ENCODE results near the gene ZFYVE1. TPM values are rescaled to one million over a fixed set of nuclear protein-coding genes. Genes with fewer than 3 reads are reported as not detected.
A peak's percentile ranks its signal among the peaks of the same experiment; 100 is the strongest.

The ZFYVE1 gene
- total RNA-seq, 1 experiment from 2014 or later = 13.0 TPM

GRCh38 chr14:72946491-72946890, 80.4 kb downstream of the ZFYVE1 start:
- intact Hi-C loops (cut with micrococcal nuclease) = loop anchor here (1.0 kb wide), 1 partner anchor 52 kb away; the partner anchor contains the start of gene DPF3
- Histone ChIP-seq H3K4me2 (ENCODE audit: low read length) (peak overlapping the region; percentile 55), H3K36me3 (ENCODE audit: low read depth, low read length) (peaks cover 23% of the 10 kb centered on the region; the same call in 1 of the 2 replicates), H3K27me3 (ENCODE audit: low read length) (no peaks in the 10 kb centered on the region), H3K4me1 (ENCODE audit: insufficient read depth, low read length) (peaks cover 17% of the 10 kb centered on the region), H3K9me3 (ENCODE audit: low read length) (no peaks in the 10 kb centered on the region), H3K4me3 (ENCODE audit: low read length) (no peak overlapping the region), H3K9me2 (replicated peaks; ENCODE audit: low read length) (no peaks in the 10 kb centered on the region), H3K9ac (ENCODE audit: low read length) (peak overlapping the region; percentile 9; the same call in 1 of the 2 replicates), H4K20me1 (ENCODE audit: low read length) (no peaks in the 10 kb centered on the region), H3F3A (ENCODE audit: low read length, unreplicated experiment) (no peaks in the 10 kb centered on the region), H3K27ac (ENCODE audit: low read length) (peak overlapping the region; percentile 49), H3K79me2 (ENCODE audit: low read length) (no peaks in the 10 kb centered on the region), H2AFZ (ENCODE audit: low read length) (0 out of 2 replicates have a peak overlapping the region, but pooled peaks have one; percentile 14)
- POLR2A ChIA-PET (ENCODE audit: unreplicated experiment) = interaction anchor here (0.6 to 1.0 kb wide), 2 partner anchors 25 to 80 kb away, joined by 3 read pairs; partner anchors contain the start of gene ZFYVE1
- TF ChIP-seq CTCF (conservative IDR thresholded peaks at IDR 0.05; ENCODE audit: low read depth, low read length) (no peak), EZH2 (IDR thresholded peaks at IDR 0.05; ENCODE audit: low read length, unreplicated experiment) (no peak), EZH2phosphoT487 (IDR thresholded peaks at IDR 0.05; ENCODE audit: borderline replicate concordance, low read length) (no peak)
- ATAC-seq (peak; percentile 97), DNase-seq (peak; percentile 82)
- no TSS peak for BruUV-seq (replicated peaks)
- CTCF ChIA-PET = interaction anchor here (0.6 to 1.1 kb wide), 5 partner anchors 16 to 433 kb away, joined by 3 to 12 read pairs (median 3); no protein-coding TSS in a partner anchor

- H3K9me2 ChIP-seq (replicated peaks; ENCODE audit: low read length) = no peaks in the 10 kb centered on the region
- no peaks in the 10 kb centered on the region for H4K20me1 ChIP-seq (ENCODE audit: low read length)
- no peak overlapping the region for H3K9ac ChIP-seq (ENCODE audit: low read length)
- CTCF ChIA-PET = no interaction called here
- H3K27ac ChIP-seq (ENCODE audit: low read length) = no peak overlapping the region
- H3F3A ChIP-seq (ENCODE audit: low read length, unreplicated experiment) = no peaks in the 10 kb centered on the region
- POLR2A ChIA-PET (ENCODE audit: unreplicated experiment) = no interaction called here
- H3K4me3 ChIP-seq (ENCODE audit: low read length) = no peak overlapping the region
- TF ChIP-seq EZH2 (IDR thresholded peaks at IDR 0.05; ENCODE audit: low read length, unreplicated experiment) (no peak), CTCF (conservative IDR thresholded peaks at IDR 0.05; ENCODE audit: low read depth, low read length) (no peak), EZH2phosphoT487 (IDR thresholded peaks at IDR 0.05; ENCODE audit: borderline replicate concordance, low read length) (no peak)
- no peaks in the 10 kb centered on the region for H3K27me3 ChIP-seq (ENCODE audit: low read length)
- no peak for ATAC-seq
- BruUV-seq (replicated peaks) = no TSS peak
- peaks cover 17% of the 10 kb centered on the region for H3K4me1 ChIP-seq (ENCODE audit: insufficient read depth, low read length)
- H3K4me2 ChIP-seq (ENCODE audit: low read length) = no peak overlapping the region
- no peak overlapping the region for H2AFZ ChIP-seq (ENCODE audit: low read length)
- H3K9me3 ChIP-seq (ENCODE audit: low read length) = no peaks in the 10 kb centered on the region
- H3K36me3 ChIP-seq (ENCODE audit: low read depth, low read length) = peaks cover 28% of the 10 kb centered on the region; the same call in 1 of the 2 replicates
- no peak for DNase-seq
- intact Hi-C loops (cut with micrococcal nuclease) = loop anchor here (1.0 kb wide), 1 partner anchor 51 kb away; the partner anchor contains the start of gene DPF3
- H3K79me2 ChIP-seq (ENCODE audit: low read length) = no peaks in the 10 kb centered on the region
Observed at GRCh38 chr14:72945356-72946027, 81.4 kb downstream of the ZFYVE1 start.
